ENCODE data around the gene FAM81B.

Gene FAM81B

GRCh38 chr5:95454536-95454935 is 63.4 kb downstream of the FAM81B start:
- DNase-seq (ENCODE audit: insufficient read length, low spot score) (no peak), FAIRE-seq (no peak)
- TF ChIP-seq CTCF (IDR thresholded peaks at IDR 0.05; ENCODE audit: insufficient read depth, missing control alignments), result no peak

- no peak for FAIRE-seq
Observed at GRCh38 chr5:95460665-95461064, 69.5 kb downstream of the FAM81B start.

GRCh38 chr5:95471487-95471886 is 80.3 kb downstream of the FAM81B start:
- no peak for DNase-seq (ENCODE audit: insufficient read length, low spot score)
- FAIRE-seq, result no peak
- no peak for TF ChIP-seq CTCF (IDR thresholded peaks at IDR 0.05; ENCODE audit: insufficient read depth, missing control alignments)

More at GRCh38 chr5:95460665-95461064, 69.5 kb downstream of the FAM81B start:
- no peak for TF ChIP-seq CTCF (IDR thresholded peaks at IDR 0.05; ENCODE audit: insufficient read depth, missing control alignments)
- no peak for DNase-seq (ENCODE audit: insufficient read length, low spot score)

- DNase-seq (ENCODE audit: insufficient read length, low spot score) (no peak), FAIRE-seq (no peak)
- no peak for TF ChIP-seq CTCF (IDR thresholded peaks at IDR 0.05; ENCODE audit: insufficient read depth, missing control alignments)
Observed at GRCh38 chr5:95471942-95472341, 80.8 kb downstream of the FAM81B start.

- TF ChIP-seq CTCF (IDR thresholded peaks at IDR 0.05; ENCODE audit: insufficient read depth, missing control alignments), result no peak
- DNase-seq (ENCODE audit: insufficient read length, low spot score) (no peak), FAIRE-seq (no peak)
Observed at GRCh38 chr5:95484421-95484820, 93.3 kb downstream of the FAM81B start.

GRCh38 chr5:95486191-95486590 is 95.0 kb downstream of the FAM81B start:
- DNase-seq (ENCODE audit: insufficient read length, low spot score), result no peak
- no peak for TF ChIP-seq CTCF (IDR thresholded peaks at IDR 0.05; ENCODE audit: insufficient read depth, missing control alignments)
- FAIRE-seq, result no peak

- no peak for FAIRE-seq
- no peak for DNase-seq (ENCODE audit: insufficient read length, low spot score)
- TF ChIP-seq CTCF (IDR thresholded peaks at IDR 0.05; ENCODE audit: insufficient read depth, missing control alignments), result no peak
Observed at GRCh38 chr5:95487880-95488279, 96.7 kb downstream of the FAM81B start.
